Measurements from ENCODE around the gene LARP1. TPM values are rescaled to one million over a fixed set of nuclear protein-coding genes. Genes with fewer than 3 reads are reported as not detected.
A peak's percentile ranks its signal among the peaks of the same experiment; 100 is the strongest.

LARP1 gene
- total and polyA plus RNA-seq, 10 of the 15 experiments (the other 5 are each of a cell fraction or from before 2014, with no cell fraction given): 22.6 to 227 (median 60.8) TPM

DNA sequence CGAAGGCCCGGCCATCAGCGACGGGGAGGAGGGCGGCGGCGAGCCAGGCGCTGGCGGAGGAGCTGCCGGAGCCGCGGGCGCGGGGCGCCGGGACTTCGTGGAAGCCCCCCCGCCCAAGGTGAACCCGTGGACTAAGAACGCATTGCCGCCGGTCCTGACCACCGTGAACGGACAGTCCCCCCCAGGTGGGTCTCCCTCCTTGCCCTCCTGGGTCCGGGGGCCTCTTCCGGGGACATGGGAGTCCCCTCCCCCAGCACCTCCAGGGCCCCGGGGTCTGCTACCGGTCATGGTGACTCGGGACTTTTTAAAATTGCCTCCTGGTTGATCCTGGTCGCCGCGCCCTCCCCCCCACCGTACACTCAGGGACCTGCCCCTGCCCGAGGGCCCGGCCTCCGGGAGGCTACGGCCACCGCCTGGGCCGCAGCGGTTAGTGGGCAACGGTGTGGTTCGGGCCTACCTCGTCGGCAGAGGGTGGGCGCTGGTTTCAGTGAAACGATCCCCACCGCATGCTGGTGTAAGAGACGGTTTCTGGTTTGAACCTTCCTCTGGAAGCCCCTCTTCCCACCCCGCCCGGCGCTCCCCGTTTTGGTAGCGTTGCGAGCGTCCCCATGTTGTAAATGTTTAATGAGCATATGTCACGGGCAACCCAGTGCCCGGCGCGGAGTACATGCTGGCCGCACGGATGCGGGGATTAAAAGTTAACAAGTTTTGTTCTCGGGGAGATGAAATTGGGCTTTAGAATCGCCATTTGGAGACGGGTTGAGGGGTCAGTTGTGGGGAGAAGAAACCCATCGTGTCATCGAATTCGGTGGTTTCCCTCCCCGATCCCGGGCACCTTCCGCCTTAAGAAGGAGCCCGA lies 1.1 kb downstream of the LARP1 start (continued):
- TF ChIP-seq, protein P1, sequence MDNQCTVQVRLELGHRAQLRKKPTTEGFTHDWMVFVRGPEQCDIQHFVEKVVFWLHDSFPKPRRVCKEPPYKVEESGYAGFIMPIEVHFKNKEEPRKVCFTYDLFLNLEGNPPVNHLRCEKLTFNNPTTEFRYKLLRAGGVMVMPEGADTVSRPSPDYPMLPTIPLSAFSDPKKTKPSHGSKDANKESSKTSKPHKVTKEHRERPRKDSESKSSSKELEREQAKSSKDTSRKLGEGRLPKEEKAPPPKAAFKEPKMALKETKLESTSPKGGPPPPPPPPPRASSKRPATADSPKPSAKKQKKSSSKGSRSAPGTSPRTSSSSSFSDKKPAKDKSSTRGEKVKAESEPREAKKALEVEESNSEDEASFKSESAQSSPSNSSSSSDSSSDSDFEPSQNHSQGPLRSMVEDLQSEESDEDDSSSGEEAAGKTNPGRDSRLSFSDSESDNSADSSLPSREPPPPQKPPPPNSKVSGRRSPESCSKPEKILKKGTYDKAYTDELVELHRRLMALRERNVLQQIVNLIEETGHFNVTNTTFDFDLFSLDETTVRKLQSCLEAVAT (IDR thresholded peaks at IDR 0.05): 0 out of 2 replicates have a peak, but pooled peaks have one; percentile 51
- TF ChIP-seq MEF2A (IDR thresholded peaks at IDR 0.05; ENCODE audit: insufficient read depth, low read depth, low read length) (no peak), TCF3 (IDR thresholded peaks at IDR 0.05; ENCODE audit: borderline replicate concordance, insufficient read depth, low read depth, low read length) (no peak), HCFC1 (IDR thresholded peaks at IDR 0.05; ENCODE audit: low read length) (no peak), RFX5 (IDR thresholded peaks at IDR 0.05; ENCODE audit: low read depth, low read length) (no peak), SREBF2 (IDR thresholded peaks at IDR 0.05; ENCODE audit: low read length) (no peak), RBBP5 (conservative IDR thresholded peaks at IDR 0.05) (no peak), MEF2B (IDR thresholded peaks at IDR 0.05; ENCODE audit: partially characterized antibody, poor library complexity, severe bottlenecking) (peak; percentile 17), RB1 (IDR thresholded peaks at IDR 0.05; ENCODE audit: borderline replicate concordance) (no peak), MTA3 (IDR thresholded peaks at IDR 0.05; ENCODE audit: borderline replicate concordance, low read length) (no peak), ATF7 (IDR thresholded peaks at IDR 0.05; ENCODE audit: low read depth) (no peak), GATAD2B (conservative IDR thresholded peaks at IDR 0.05; ENCODE audit: low read depth) (peak; percentile 26), IRF4 (IDR thresholded peaks at IDR 0.05; ENCODE audit: low read depth, low read length) (no peak), POLR2AphosphoS2 (IDR thresholded peaks at IDR 0.05; ENCODE audit: low read depth, low read length) (no peak), HDAC2 (IDR thresholded peaks at IDR 0.05) (no peak), CBFB (IDR thresholded peaks at IDR 0.05; ENCODE audit: low read depth) (0 out of 2 replicates have a peak, but pooled peaks have one; percentile 23), BCL11A (IDR thresholded peaks at IDR 0.05; ENCODE audit: low read depth, low read length) (no peak), RELA (IDR thresholded peaks at IDR 0.05; ENCODE audit: borderline replicate concordance, partially characterized antibody) (no peak), NR2F1 (conservative IDR thresholded peaks at IDR 0.05) (0 out of 2 replicates have a peak, but pooled peaks have one; percentile 31), ZBTB33 (IDR thresholded peaks at IDR 0.05) (no peak), YY1 (IDR thresholded peaks at IDR 0.05; ENCODE audit: low read depth, low read length) (no peak), SREBF1 (IDR thresholded peaks at IDR 0.05; ENCODE audit: low read length) (no peak), EP300 (IDR thresholded peaks at IDR 0.05; ENCODE audit: borderline replicate concordance in 1 of 2, control insufficient read depth in 1 of 2, low read depth in 2 of 2, low read length in 2 of 2) (no peak), NFYA (IDR thresholded peaks at IDR 0.05; ENCODE audit: borderline replicate concordance, low read depth, low read length) (no peak), SIX5 (IDR thresholded peaks at IDR 0.05; ENCODE audit: low read depth, low read length, severe bottlenecking) (no peak), RCOR1 (conservative IDR thresholded peaks at IDR 0.05; ENCODE audit: low read depth, low read length) (no peak), EED (IDR thresholded peaks at IDR 0.05; ENCODE audit: low read depth) (0 out of 2 replicates have a peak, but pooled peaks have one; percentile 13), EGR1 (IDR thresholded peaks at IDR 0.05; ENCODE audit: borderline replicate concordance in 1 of 2, low read depth in 2 of 2, low read length in 2 of 2) (no peak), TCF12 (IDR thresholded peaks at IDR 0.05; ENCODE audit: low read depth, low read length) (no peak; the same call in 1 of the 2 replicates), NBN (IDR thresholded peaks at IDR 0.05) (no peak), SMC3 (IDR thresholded peaks at IDR 0.05; ENCODE audit: borderline replicate concordance, low read length) (no peak)

Data from GM12878 (cell line).